K562 (cell line): ENCODE data around the gene CCDC71L. TPM values are rescaled to one million over a fixed set of nuclear protein-coding genes. Genes with fewer than 3 reads are reported as not detected.

ENCODE experiments used
- ATAC-seq: fragments of 200-7000 bp; cut with Tn5 transposase; 3 replicates; pipeline ENCODE4 v1.9.1; 2020; ENCODE audit warnings: moderate library complexity
- BruUV-seq: library from RNA; stranded (reverse); fragments of 400-500 nt; replicated peaks from 2 replicates; lab custom pipeline; 2021; lab: Mats Ljungman, UMichigan
- CTCF ChIA-PET: fragments of 300-600 bp; formaldehyde crosslinking; extraction: SDS; loops from one replicate; lab custom pipeline; 2021; ENCODE audit warnings: low intra/inter-chr PET ratio; lab: Yijun Ruan, JAX
- POLR2A ChIA-PET: fragments of 300-600, 350-650 bp; sonication (Branson Sonifier 250); formaldehyde crosslinking; extraction: SDS; loops from one replicate; lab custom pipeline; 2021; ENCODE audit warnings: antibody characterized with exemption, inconsistent platforms; lab: Yijun Ruan, JAX
- DNase-seq, 4 experiments: peaks; one replicate each; pipeline versions ENCODE4 v3.0.0 to v3.0.0-alpha.2; 2011 to 2018; ENCODE audit warnings: low spot score in 3 of 4, mixed read lengths in 3 of 4; ENCODE audit errors: extremely low read depth in 1 of 4
- FAIRE-seq: peaks from 2 replicates; lab custom pipeline; 2011; peaks lifted over from hg19 to GRCh38; lab: Jason Lieb, UNC
- H2AFZ ChIP-seq: 2 replicates; pipeline ENCODE4 v1.6.0; 2011; ENCODE audit warnings: low read depth, low read length, control low read depth, inconsistent platforms
- H3K27ac ChIP-seq: fragments of 200-600 bp; 3 replicates; pipeline ENCODE4 v1.8.0; 2011; ENCODE audit warnings: low read depth, mild to moderate bottlenecking, control low read depth, inconsistent platforms, low read length, moderate library complexity, mixed read lengths; ENCODE audit errors: extremely low read depth
- H3K27me3 ChIP-seq, 2 experiments: fragments of 300-600 bp in 1 of 2; 2 replicates in 1 of 2; 3 replicates in 1 of 2; pipeline versions ENCODE4 v1.6.0 to v1.8.0; 2011; ENCODE audit warnings: inconsistent platforms in 2 of 2, low read length in 2 of 2, mild to moderate bottlenecking in 1 of 2, mixed read lengths in 1 of 2, moderate library complexity in 1 of 2; ENCODE audit not compliant: control insufficient read depth in 2 of 2, insufficient read depth in 2 of 2
- H3K36me3 ChIP-seq: fragments of 300-600 bp; 3 replicates; pipeline ENCODE4 v1.8.0; 2011; ENCODE audit warnings: mild to moderate bottlenecking, low read length, inconsistent platforms; ENCODE audit not compliant: control insufficient read depth, insufficient read depth
- H3K4me1 ChIP-seq, 2 experiments: fragments of 200-600 bp in 1 of 2; replicated peaks in 1 of 2; 2 replicates in 1 of 2; 3 replicates in 1 of 2; pipeline versions ENCODE4 v1.5.1 to v1.8.0; 2011; ENCODE audit warnings: inconsistent platforms in 2 of 2, low read length in 2 of 2, mild to moderate bottlenecking in 1 of 2, mixed read lengths in 1 of 2, moderate library complexity in 1 of 2; ENCODE audit not compliant: control insufficient read depth in 2 of 2, insufficient read depth in 2 of 2
- H3K4me2 ChIP-seq: 2 replicates; pipeline ENCODE4 v1.6.1; 2011; ENCODE audit warnings: low read length, control low read depth, inconsistent platforms, mixed read lengths; ENCODE audit not compliant: insufficient read depth
- H3K4me3 ChIP-seq: fragments of 200-600 bp; sonication (generic), shearing (Covaris generic); 2 replicates; pipeline ENCODE4 v1.5.1; 2016; ENCODE audit warnings: control low read depth, inconsistent platforms
- H3K79me2 ChIP-seq: fragments of 200-600 bp; 3 replicates; pipeline ENCODE4 v1.8.0; 2011; ENCODE audit warnings: low read length, inconsistent platforms; ENCODE audit not compliant: control insufficient read depth, insufficient read depth
- H3K9ac ChIP-seq, 2 experiments: 2 replicates each; pipeline versions ENCODE4 v1.6.0 to v1.6.1; 2011; ENCODE audit warnings: low read depth in 2 of 2, low read length in 2 of 2, control low read depth in 1 of 2, inconsistent platforms in 1 of 2, mild to moderate bottlenecking in 1 of 2, mixed read lengths in 1 of 2; ENCODE audit not compliant: insufficient read depth in 1 of 2
- H3K9me1 ChIP-seq: one replicate; pipeline ENCODE4 v1.6.0; 2011; ENCODE audit warnings: inconsistent platforms, mild to moderate bottlenecking, low read length, moderate library complexity; ENCODE audit not compliant: control insufficient read depth, insufficient read depth
- H3K9me3 ChIP-seq: replicated peaks from 2 replicates; pipeline ENCODE4 v1.5.1; 2011; ENCODE audit warnings: low read depth, low read length, inconsistent platforms; ENCODE audit not compliant: control insufficient read depth, insufficient read depth
- H4K20me1 ChIP-seq: replicated peaks from 2 replicates; pipeline ENCODE4 v1.6.1; 2011; ENCODE audit warnings: low read length, inconsistent platforms, mixed read lengths; ENCODE audit not compliant: control insufficient read depth, insufficient read depth
- C11orf30 ChIP-seq: fragments of 450-650 bp; IDR thresholded peaks from 2 replicates; pipeline ENCODE4 v1.6.1; 2016; ENCODE audit warnings: low read depth, mild to moderate bottlenecking
- MAFF ChIP-seq: IDR thresholded peaks from 2 replicates; pipeline ENCODE4 v1.6.1; 2012; ENCODE audit warnings: low read length, improper control_type of control experiment
- MAFG ChIP-seq: fragments of 450-650 bp; conservative IDR thresholded peaks from 2 replicates; pipeline ENCODE4 v1.6.1; 2016; ENCODE audit warnings: missing genetic modification characterization, missing compliant biosample characterization
- MAFK ChIP-seq: IDR thresholded peaks from 2 replicates; pipeline ENCODE4 v1.6.1; 2011; ENCODE audit warnings: low read length, improper control_type of control experiment
- NCOA6 ChIP-seq: fragments of 450-650 bp; IDR thresholded peaks from 2 replicates; pipeline ENCODE4 v1.6.1; 2017; ENCODE audit warnings: mild to moderate bottlenecking
- PPARD ChIP-seq: fragments of 250-450 bp; sonication (Bioruptor Pico); IDR thresholded peaks from 2 replicates; pipeline ENCODE4 v1.8.0; 2022; ENCODE audit warnings: inconsistent platforms, mild to moderate bottlenecking, moderate library complexity
- ZNF316 ChIP-seq: fragments of 450-650 bp; IDR thresholded peaks from 2 replicates; pipeline ENCODE4 v1.6.1; 2016
- ZNF785 ChIP-seq: fragments of 250-450 bp; sonication (Bioruptor Pico); IDR thresholded peaks from 2 replicates; pipeline ENCODE4 v1.4.0; 2020; ENCODE audit warnings: mild to moderate bottlenecking
- WGBS: fragments of 100-300 bp; shearing (Covaris generic); methylation state at CpG from one replicate; pipeline ENCODE4 v1.1.6; 2016; ENCODE audit warnings: low coverage, mixed read lengths; ENCODE audit not compliant: insufficient coverage; ENCODE audit errors: missing lambda C conversion rate; 5-methylcytosine and 5-hydroxymethylcytosine counted together
- in situ Hi-C: fragments of 300-500 bp; cut with MboI; formaldehyde crosslinking; loops from 4 replicates; pipeline ENCODE4 v1.15.0; 2018; ENCODE audit warnings: inconsistent platforms, mixed read lengths
- intact Hi-C: fragments of 100-400 bp; cut with micrococcal nuclease; formaldehyde crosslinking; loops from 2 replicates; pipeline ENCODE4 v1.14.2; 2022
- polyA plus RNA-seq, 8 experiments: library from polyadenylated mRNA; depleted of rRNA in 4 of 8; stranded (reverse) in 5 of 8; unstranded in 3 of 8; fragments of >200 nt; fragmentation: Nextera tagmentation in 2 of 8; fragmentation: Illumina TruSeq in 1 of 8; extraction: Ambion mirVana in 2 of 8; extraction: Trizol in 1 of 8; gene quantifications; 2 replicates each; pipeline versions ENCODE4 v1.2.1 to v1.2.3, GENCODE V29; 2011 to 2014; ENCODE audit warnings: inconsistent platforms in 1 of 8, missing spikeins in 1 of 8
- total RNA-seq, 7 experiments: library from RNA; depleted of rRNA in 6 of 7; stranded (reverse); fragments of >200 nt in 6 of 7; fragmentation: Illumina TruSeq in 2 of 7; extraction: Trizol in 2 of 7; gene quantifications; 2 replicates each; pipeline versions ENCODE4 v1.2.1 to v1.2.3, GENCODE V29; 2011 to 2021; ENCODE audit warnings: low replicate concordance in 1 of 7

Gene CCDC71L
- total and polyA plus RNA-seq, 9 of the 15 experiments (the other 6 are each of a cell fraction or from before 2014, with no cell fraction given), result 5.7 to 108 (median 25.4) TPM

GRCh38 chr7:106623315-106623660 lies 37.7 kb downstream of the CCDC71L start:
- FAIRE-seq (no peak), ATAC-seq (no peak)
- Histone ChIP-seq H3K9me1 (no peaks in the 10 kb centered on the region), H3K4me3 (no peak overlapping the region)
- CTCF ChIA-PET, result no interaction called here
- BruUV-seq, result no TSS peak
- TF ChIP-seq C11orf30, result peak; percentile 81
- no peak for TF ChIP-seq NCOA6
- peak; percentile 48; the same call in 1 of the 2 replicates for TF ChIP-seq MAFF
- peak; percentile 30; the same call in 1 of the 2 replicates for TF ChIP-seq MAFK
- TF ChIP-seq PPARD (CRISPR knock-in tag), result no peak
- TF ChIP-seq MAFG (tag), result peak; percentile 75
- peak; percentile 92 for TF ChIP-seq ZNF316
- no peak for TF ChIP-seq ZNF785
- TF ChIP-seq, all 486 proteins: peak for 5
- Histone ChIP-seq H3K9ac (no peak overlapping the region), H4K20me1 (no peaks in the 10 kb centered on the region), H3K4me2 (no peak overlapping the region), H3K4me1 (peaks cover 0 to 24% of the 10 kb centered on the region in 2 experiments; a peak in 4 of 5 replicates), H3K79me2 (no peaks in the 10 kb centered on the region), H3K27me3 (no peaks in the 10 kb centered on the region), H2AFZ (no peak overlapping the region), H3K9me3 (peaks cover 4% of the 10 kb centered on the region), H3K27ac (no peak overlapping the region), H3K36me3 (no peaks in the 10 kb centered on the region)
- 75% methylated on average over 2 of the region's 2 CpGs for WGBS
- in situ Hi-C loops (no loop called here), intact Hi-C loops (no loop called here)
- no peak for DNase-seq
- POLR2A ChIA-PET, result no interaction called here
